Spinal cord (tissue), 10 donors: ENCODE data around the gene SLC7A6OS. TPM values are rescaled to one million over a fixed set of nuclear protein-coding genes. Genes with fewer than 3 reads are reported as not detected.

ENCODE experiments used
- DNase-seq, 6 donors: peaks; one replicate each; pipeline versions ENCODE4 v3.0.0 to v3.0.0-alpha.2; 2013 to 2015; ENCODE audit warnings: low spot score in 6 of 6, low read depth in 4 of 6
- H3K27ac ChIP-seq: one replicate; pipeline ENCODE4 v1.5.1; 2013; ENCODE audit warnings: low read depth, low read length, control low read depth
- H3K27me3 ChIP-seq: one replicate; pipeline ENCODE4 v1.6.1; 2013; ENCODE audit warnings: low read length; ENCODE audit not compliant: control insufficient read depth, insufficient read depth
- H3K36me3 ChIP-seq: one replicate; pipeline ENCODE4 v1.6.1; 2013; ENCODE audit warnings: low read length; ENCODE audit not compliant: control insufficient read depth, insufficient read depth
- H3K4me1 ChIP-seq: one replicate; pipeline ENCODE4 v1.6.1; 2013; ENCODE audit warnings: low read length; ENCODE audit not compliant: control insufficient read depth, insufficient read depth
- H3K4me3 ChIP-seq: one replicate; pipeline ENCODE4 v1.5.1; 2013; ENCODE audit warnings: low read depth, low read length, control low read depth
- H3K9me3 ChIP-seq: one replicate; pipeline ENCODE4 v1.6.1; 2013; ENCODE audit warnings: low read length; ENCODE audit not compliant: control insufficient read depth, insufficient read depth
- WGBS: methylation state at CpG from one replicate; pipeline ENCODE4 v1.1.5; 2013; ENCODE audit warnings: missing lambda C conversion rate; ENCODE audit not compliant: insufficient coverage; 5-methylcytosine and 5-hydroxymethylcytosine counted together
- long read RNA-seq, 4 donors: transcript quantifications; one replicate each; lab custom pipeline, GENCODE V29; 2026
- polyA plus RNA-seq, 2 donors: library from polyadenylated mRNA; unstranded; fragments of 120-200 nt; gene quantifications; one replicate each; pipeline ENCODE4 v1.2.1, GENCODE V29; 2013; ENCODE audit not compliant: insufficient read length in 2 of 2
- total RNA-seq, 2 donors: library from RNA; depleted of rRNA in 1 of 2; stranded (reverse); fragments of 120-200 nt in 1 of 2; fragments of >200 nt in 1 of 2; gene quantifications; one replicate each; pipeline versions ENCODE4 v1.2.3 to v1.2.4, GENCODE V29; 2013 to 2014
- donor health status: healthy.

SLC7A6OS gene
- total RNA-seq (10 to 100 TPM; 13.4 to 23.0 TPM), polyA plus RNA-seq (10 to 100 TPM; 19.1 to 20.5 TPM)
- long read RNA-seq, donor 1: 0 reads
- long read RNA-seq, donor 2, partial matches to known transcripts: 0 of 1 reads
- long read RNA-seq, donor 2, other reads (novel, unspliced or antisense): 0 of 1 reads
- long read RNA-seq, donor 3, full-length matches to known transcripts: 2 of 2 reads
- long read RNA-seq, donor 3, partial matches to known transcripts: 0 of 2 reads
- long read RNA-seq, donor 3, other reads (novel, unspliced or antisense): 0 of 2 reads
- long read RNA-seq, donor 4, full-length matches to known transcripts: 10 of 10 reads
- long read RNA-seq, donor 4, partial matches to known transcripts: 0 of 10 reads
- long read RNA-seq, donor 4, other reads (novel, unspliced or antisense): 0 of 10 reads

GRCh38 chr16:68310774-68311511 is at the start of gene SLC7A6OS, which contains the start of gene PRMT7:
SLC7A6OS (minus strand) TSS chr16:68310946; CDS start chr16:68310926, 20 bp downstream.
PRMT7 (plus strand) TSS chr16:68311019; CDS start chr16:68315980, 4,961 bp downstream.
- Histone ChIP-seq H3K4me3 (peak within 1 kb of the TSS; percentile 68), H3K4me1 (peaks cover 20% of the 10 kb centered on the region), H3K9me3 (no peaks in the 10 kb centered on the region), H3K27me3 (no peaks in the 10 kb centered on the region), H3K36me3 (peaks cover 27% of the 10 kb centered on the region), H3K27ac (peak within 1 kb of the TSS; percentile 86)
- peak; percentile 82 to 98 (median 88) for DNase-seq
- WGBS: 0% methylated on average over 62 of the region's 62 CpGs

- no peaks in the 10 kb centered on the region for H3K27me3 ChIP-seq
- no peak overlapping the region for H3K27ac ChIP-seq
- no peaks in the 10 kb centered on the region for H3K9me3 ChIP-seq
- no peak for DNase-seq
- no peak overlapping the region for H3K4me3 ChIP-seq
- 88% methylated on average over 19 of the region's 23 CpGs for WGBS
- peaks cover 57% of the 10 kb centered on the region for H3K4me1 ChIP-seq
- H3K36me3 ChIP-seq: peaks cover 94% of the 10 kb centered on the region
These were observed 48.8 kb upstream of the SLC7A6OS start for GRCh38 chr16:68359398-68360191.

GRCh38 chr16:68358951-68359350 is 48.2 kb upstream of the SLC7A6OS start:
- Histone ChIP-seq H3K36me3 (peaks cover 95% of the 10 kb centered on the region), H3K27me3 (no peaks in the 10 kb centered on the region), H3K4me3 (no peak overlapping the region), H3K9me3 (no peaks in the 10 kb centered on the region), H3K27ac (no peak overlapping the region), H3K4me1 (peaks cover 51% of the 10 kb centered on the region)
- DNase-seq: no peak
- WGBS: 95% methylated on average over 13 of the region's 13 CpGs

GRCh38 chr16:68357923-68358322 is 47.2 kb upstream of the SLC7A6OS start:
- WGBS: 94% methylated on average over 10 of the region's 11 CpGs
- peaks cover 95% of the 10 kb centered on the region for H3K36me3 ChIP-seq
- no peak overlapping the region for H3K4me3 ChIP-seq

GRCh38 chr16:68357521-68357922 is 46.8 kb upstream of the SLC7A6OS start:
- Histone ChIP-seq H3K9me3 (no peaks in the 10 kb centered on the region), H3K4me3 (no peak overlapping the region), H3K4me1 (peaks cover 40% of the 10 kb centered on the region), H3K36me3 (peaks cover 96% of the 10 kb centered on the region), H3K27ac (no peak overlapping the region), H3K27me3 (no peaks in the 10 kb centered on the region)
- no peak for DNase-seq
- 92% methylated on average over 2 of the region's 9 CpGs for WGBS

More at GRCh38 chr16:68357923-68358322, 47.2 kb upstream of the SLC7A6OS start:
- no peak for DNase-seq
- Histone ChIP-seq H3K27ac (no peak overlapping the region), H3K27me3 (no peaks in the 10 kb centered on the region), H3K4me1 (peaks cover 42% of the 10 kb centered on the region), H3K9me3 (no peaks in the 10 kb centered on the region)

GRCh38 chr16:68356919-68357286 is 46.2 kb upstream of the SLC7A6OS start:
- no peak overlapping the region for H3K27ac ChIP-seq
- H3K4me3 ChIP-seq: no peak overlapping the region
- peaks cover 95% of the 10 kb centered on the region for H3K36me3 ChIP-seq
- no peak for DNase-seq
- 95% methylated on average over 5 of the region's 5 CpGs for WGBS
- H3K27me3 ChIP-seq: no peaks in the 10 kb centered on the region
- H3K4me1 ChIP-seq: peaks cover 33% of the 10 kb centered on the region
- H3K9me3 ChIP-seq: no peaks in the 10 kb centered on the region

GRCh38 chr16:68356249-68356918 is 45.6 kb upstream of the SLC7A6OS start:
- H3K9me3 ChIP-seq: no peaks in the 10 kb centered on the region
- H3K36me3 ChIP-seq: peaks cover 95% of the 10 kb centered on the region
- H3K27me3 ChIP-seq: no peaks in the 10 kb centered on the region
- H3K4me1 ChIP-seq: peaks cover 28% of the 10 kb centered on the region
- no peak for DNase-seq
- no peak overlapping the region for H3K4me3 ChIP-seq
- H3K27ac ChIP-seq: no peak overlapping the region
- 84% methylated on average over 28 of the region's 28 CpGs for WGBS

- WGBS: 82% methylated on average over 22 of the region's 28 CpGs
- Histone ChIP-seq H3K27me3 (no peaks in the 10 kb centered on the region), H3K36me3 (peaks cover 91% of the 10 kb centered on the region), H3K4me3 (no peak overlapping the region), H3K27ac (no peak overlapping the region), H3K9me3 (no peaks in the 10 kb centered on the region), H3K4me1 (peaks cover 21% of the 10 kb centered on the region)
- no peak for DNase-seq
These were observed 44.9 kb upstream of the SLC7A6OS start for GRCh38 chr16:68355447-68356248.
